Activated CD8-positive, alpha-beta memory T cell treated with anti-CD3 and anti-CD28 coated beads, Interleukin-2, amount 10 ng/mL, durations not matched to agents 7 days and 5 days (primary cell): ENCODE measurements around the gene ELP1. TPM values are rescaled to one million over a fixed set of nuclear protein-coding genes. Genes with fewer than 3 reads are reported as not detected.

Source experiments
- ATAC-seq: fragments of 150-1000 bp; cut with Tn5 transposase; one replicate; pipeline ENCODE4 v1.10.0; 2021; ENCODE audit warnings: moderate library complexity
- CTCF ChIA-PET: fragments of 350-600 bp; sonication (Branson Sonifier 250); formaldehyde crosslinking; loops from one replicate; lab custom pipeline; 2021; ENCODE audit warnings: antibody characterized with exemption; lab: Charles Lee
- DNase-seq: peaks from one replicate; pipeline ENCODE4 v3.0.0-alpha.2; 2020
- H3K27ac Mint-ChIP-seq: one replicate; pipeline ENCODE4 v1.8.0; 2021; ENCODE audit warnings: mild to moderate bottlenecking, mixed read lengths
- H3K27me3 Mint-ChIP-seq: one replicate; pipeline ENCODE4 v1.8.0; 2021; ENCODE audit warnings: mixed read lengths
- H3K36me3 Mint-ChIP-seq: one replicate; pipeline ENCODE4 v1.8.0; 2021; ENCODE audit warnings: mild to moderate bottlenecking, mixed read lengths
- H3K4me1 Mint-ChIP-seq: one replicate; pipeline ENCODE4 v1.8.0; 2021; ENCODE audit warnings: mixed read lengths
- H3K4me3 Mint-ChIP-seq: one replicate; pipeline ENCODE4 v1.8.0; 2021; ENCODE audit warnings: mild to moderate bottlenecking, moderate library complexity, mixed read lengths
- H3K9me3 Mint-ChIP-seq: one replicate; pipeline ENCODE4 v1.8.0; 2022; ENCODE audit warnings: low read depth, mixed read lengths
- total RNA-seq, 2 experiments: library from RNA; stranded (reverse); gene quantifications; one replicate each; pipeline ENCODE4 v1.2.3, GENCODE V29; 2021

Gene ELP1
- total RNA-seq, 2 experiments from 2014 or later: 23.9 to 26.1 TPM

GRCh38 chr9:108885643-108886348 lies 48.1 kb downstream of the ELP1 start:
- peaks cover 10% of the 10 kb centered on the region for H3K4me1 Mint-ChIP-seq
- peak; percentile 81 for ATAC-seq
- DNase-seq: peak; percentile 47
- CTCF ChIA-PET: interaction anchor here (1.0 kb wide), 1 partner anchor 157 kb away, joined by 3 read pairs; no protein-coding TSS in a partner anchor
- H3K27me3 Mint-ChIP-seq: no peaks in the 10 kb centered on the region
- peaks cover 25% of the 10 kb centered on the region for H3K36me3 Mint-ChIP-seq
- no peaks in the 10 kb centered on the region for H3K9me3 Mint-ChIP-seq
- peak overlapping the region; percentile 33 for H3K27ac Mint-ChIP-seq
- H3K4me3 Mint-ChIP-seq: no peak overlapping the region

- peaks cover 10% of the 10 kb centered on the region for H3K4me1 Mint-ChIP-seq
- CTCF ChIA-PET: no interaction called here
- DNase-seq: no peak
- H3K27ac Mint-ChIP-seq: no peak overlapping the region
- peaks cover 25% of the 10 kb centered on the region for H3K36me3 Mint-ChIP-seq
- ATAC-seq: no peak
- no peaks in the 10 kb centered on the region for H3K9me3 Mint-ChIP-seq
- H3K27me3 Mint-ChIP-seq: no peaks in the 10 kb centered on the region
- no peak overlapping the region for H3K4me3 Mint-ChIP-seq
These were observed 49.2 kb downstream of the ELP1 start for GRCh38 chr9:108884701-108885100.

- H3K36me3 Mint-ChIP-seq: peaks cover 30% of the 10 kb centered on the region
- H3K4me1 Mint-ChIP-seq: peaks cover 10% of the 10 kb centered on the region
- no peaks in the 10 kb centered on the region for H3K9me3 Mint-ChIP-seq
- no peak for DNase-seq
- no peak for ATAC-seq
- H3K27me3 Mint-ChIP-seq: no peaks in the 10 kb centered on the region
- no peak overlapping the region for H3K27ac Mint-ChIP-seq
- H3K4me3 Mint-ChIP-seq: no peak overlapping the region
- CTCF ChIA-PET: no interaction called here
These were observed 50.8 kb downstream of the ELP1 start for GRCh38 chr9:108883085-108883484.

GRCh38 chr9:108882052-108882888 lies 51.7 kb downstream of the ELP1 start:
- ATAC-seq: no peak
- Mint-ChIP-seq H3K27me3 (no peaks in the 10 kb centered on the region), H3K4me1 (peaks cover 10% of the 10 kb centered on the region), H3K4me3 (no peak overlapping the region), H3K27ac (no peak overlapping the region), H3K9me3 (no peaks in the 10 kb centered on the region), H3K36me3 (peaks cover 35% of the 10 kb centered on the region)
- CTCF ChIA-PET: no interaction called here
- no peak for DNase-seq

GRCh38 chr9:108880738-108881316 lies 53.1 kb downstream of the ELP1 start:
- DNase-seq (no peak), ATAC-seq (no peak)
- Mint-ChIP-seq H3K27ac (no peak overlapping the region), H3K4me1 (peaks cover 3% of the 10 kb centered on the region), H3K4me3 (no peak overlapping the region), H3K27me3 (no peaks in the 10 kb centered on the region), H3K9me3 (no peaks in the 10 kb centered on the region), H3K36me3 (peaks cover 39% of the 10 kb centered on the region)
- CTCF ChIA-PET: no interaction called here

GRCh38 chr9:108877524-108877923 lies 56.4 kb downstream of the ELP1 start:
- Mint-ChIP-seq H3K4me3 (no peak overlapping the region), H3K9me3 (no peaks in the 10 kb centered on the region), H3K27ac (no peak overlapping the region), H3K27me3 (no peaks in the 10 kb centered on the region), H3K4me1 (no peaks in the 10 kb centered on the region), H3K36me3 (peaks cover 43% of the 10 kb centered on the region)
- ATAC-seq (no peak), DNase-seq (no peak)
- CTCF ChIA-PET: interaction anchor here (1.4 kb wide), 1 partner anchor 12 kb away, joined by 4 read pairs; no protein-coding TSS in a partner anchor

- CTCF ChIA-PET: no interaction called here
- H3K9me3 Mint-ChIP-seq: peaks cover 6% of the 10 kb centered on the region
- no peaks in the 10 kb centered on the region for H3K27me3 Mint-ChIP-seq
- H3K4me3 Mint-ChIP-seq: no peak overlapping the region
- no peaks in the 10 kb centered on the region for H3K4me1 Mint-ChIP-seq
- peaks cover 45% of the 10 kb centered on the region for H3K36me3 Mint-ChIP-seq
- ATAC-seq (no peak), DNase-seq (no peak)
- no peak overlapping the region for H3K27ac Mint-ChIP-seq
These were observed 57.5 kb downstream of the ELP1 start for GRCh38 chr9:108876425-108876824.

GRCh38 chr9:108874058-108874788 lies 59.7 kb downstream of the ELP1 start:
- ATAC-seq (no peak), DNase-seq (no peak)
- Mint-ChIP-seq H3K9me3 (peaks cover 6% of the 10 kb centered on the region), H3K4me1 (no peaks in the 10 kb centered on the region), H3K36me3 (peaks cover 47% of the 10 kb centered on the region), H3K27ac (no peak overlapping the region), H3K27me3 (no peaks in the 10 kb centered on the region), H3K4me3 (no peak overlapping the region)
- CTCF ChIA-PET: no interaction called here

- H3K36me3 Mint-ChIP-seq: peaks cover 30% of the 10 kb centered on the region
These were observed 64.7 kb downstream of the ELP1 start for GRCh38 chr9:108869092-108869725.

GRCh38 chr9:108867829-108868228 lies 66.1 kb downstream of the ELP1 start:
- Mint-ChIP-seq H3K9me3 (peaks cover 6% of the 10 kb centered on the region), H3K4me1 (no peaks in the 10 kb centered on the region), H3K27ac (no peak overlapping the region), H3K4me3 (no peak overlapping the region), H3K27me3 (no peaks in the 10 kb centered on the region), H3K36me3 (peaks cover 23% of the 10 kb centered on the region)
- CTCF ChIA-PET: no interaction called here
- DNase-seq (no peak), ATAC-seq (no peak)

More at GRCh38 chr9:108869092-108869725, 64.7 kb downstream of the ELP1 start:
- Mint-ChIP-seq H3K4me3 (no peak overlapping the region), H3K9me3 (peaks cover 6% of the 10 kb centered on the region), H3K27ac (no peak overlapping the region), H3K27me3 (no peaks in the 10 kb centered on the region), H3K4me1 (no peaks in the 10 kb centered on the region)
- CTCF ChIA-PET: no interaction called here
- no peak for DNase-seq
- no peak for ATAC-seq

- no peak for ATAC-seq
- Mint-ChIP-seq H3K27me3 (no peaks in the 10 kb centered on the region), H3K4me3 (no peak overlapping the region), H3K4me1 (no peaks in the 10 kb centered on the region), H3K36me3 (peaks cover 21% of the 10 kb centered on the region), H3K27ac (no peak overlapping the region), H3K9me3 (peaks cover 6% of the 10 kb centered on the region)
- no peak for DNase-seq
- CTCF ChIA-PET: no interaction called here
These were observed 66.8 kb downstream of the ELP1 start for GRCh38 chr9:108867116-108867515.

- Mint-ChIP-seq H3K27ac (no peak overlapping the region), H3K4me3 (no peak overlapping the region), H3K36me3 (peaks cover 12% of the 10 kb centered on the region), H3K9me3 (no peaks in the 10 kb centered on the region), H3K27me3 (no peaks in the 10 kb centered on the region), H3K4me1 (no peaks in the 10 kb centered on the region)
- ATAC-seq (no peak), DNase-seq (no peak)
- CTCF ChIA-PET: no interaction called here
These were observed 67.9 kb downstream of the ELP1 start for GRCh38 chr9:108866001-108866420.

GRCh38 chr9:108865037-108865436 lies 68.9 kb downstream of the ELP1 start:
- ATAC-seq: no peak
- H3K4me1 Mint-ChIP-seq: no peaks in the 10 kb centered on the region
- peaks cover 6% of the 10 kb centered on the region for H3K36me3 Mint-ChIP-seq
- H3K9me3 Mint-ChIP-seq: no peaks in the 10 kb centered on the region
- CTCF ChIA-PET: no interaction called here
- H3K27ac Mint-ChIP-seq: no peak overlapping the region
- no peak overlapping the region for H3K4me3 Mint-ChIP-seq
- DNase-seq: no peak
- no peaks in the 10 kb centered on the region for H3K27me3 Mint-ChIP-seq
